Measurements from ENCODE around the gene PGAP1.

DNA sequence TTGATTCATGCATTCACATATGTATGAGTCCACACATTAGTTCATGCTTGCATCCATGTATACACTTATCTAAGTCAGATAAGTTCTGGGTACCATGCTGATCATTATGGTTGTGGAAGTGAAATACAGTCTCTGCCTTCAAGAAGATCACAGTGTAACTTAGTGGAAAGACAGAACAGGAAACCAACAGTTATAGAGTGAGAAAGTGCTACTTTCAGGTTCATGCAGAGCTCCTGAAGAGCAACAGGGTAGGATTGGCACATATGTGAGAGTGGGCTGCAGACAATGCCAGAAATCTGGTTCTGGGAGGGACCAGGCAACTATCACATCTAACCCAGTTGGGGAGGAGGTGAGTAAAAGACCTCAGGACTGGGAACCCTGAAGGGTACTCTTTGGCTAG is 35.4 kb upstream of the PGAP1 start:
- TF ChIP-seq, protein P1, sequence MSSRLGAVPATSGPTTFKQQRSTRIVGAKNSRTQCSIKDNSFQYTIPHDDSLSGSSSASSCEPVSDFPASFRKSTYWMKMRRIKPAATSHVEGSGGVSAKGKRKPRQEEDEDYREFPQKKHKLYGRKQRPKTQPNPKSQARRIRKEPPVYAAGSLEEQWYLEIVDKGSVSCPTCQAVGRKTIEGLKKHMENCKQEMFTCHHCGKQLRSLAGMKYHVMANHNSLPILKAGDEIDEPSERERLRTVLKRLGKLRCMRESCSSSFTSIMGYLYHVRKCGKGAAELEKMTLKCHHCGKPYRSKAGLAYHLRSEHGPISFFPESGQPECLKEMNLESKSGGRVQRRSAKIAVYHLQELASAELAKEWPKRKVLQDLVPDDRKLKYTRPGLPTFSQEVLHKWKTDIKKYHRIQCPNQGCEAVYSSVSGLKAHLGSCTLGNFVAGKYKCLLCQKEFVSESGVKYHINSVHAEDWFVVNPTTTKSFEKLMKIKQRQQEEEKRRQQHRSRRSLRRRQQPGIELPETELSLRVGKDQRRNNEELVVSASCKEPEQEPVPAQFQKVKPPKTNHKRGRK (CRISPR knock-in tag; IDR thresholded peaks at IDR 0.05; ENCODE audit: borderline replicate concordance), result no peak
- TF ChIP-seq, protein P2, sequence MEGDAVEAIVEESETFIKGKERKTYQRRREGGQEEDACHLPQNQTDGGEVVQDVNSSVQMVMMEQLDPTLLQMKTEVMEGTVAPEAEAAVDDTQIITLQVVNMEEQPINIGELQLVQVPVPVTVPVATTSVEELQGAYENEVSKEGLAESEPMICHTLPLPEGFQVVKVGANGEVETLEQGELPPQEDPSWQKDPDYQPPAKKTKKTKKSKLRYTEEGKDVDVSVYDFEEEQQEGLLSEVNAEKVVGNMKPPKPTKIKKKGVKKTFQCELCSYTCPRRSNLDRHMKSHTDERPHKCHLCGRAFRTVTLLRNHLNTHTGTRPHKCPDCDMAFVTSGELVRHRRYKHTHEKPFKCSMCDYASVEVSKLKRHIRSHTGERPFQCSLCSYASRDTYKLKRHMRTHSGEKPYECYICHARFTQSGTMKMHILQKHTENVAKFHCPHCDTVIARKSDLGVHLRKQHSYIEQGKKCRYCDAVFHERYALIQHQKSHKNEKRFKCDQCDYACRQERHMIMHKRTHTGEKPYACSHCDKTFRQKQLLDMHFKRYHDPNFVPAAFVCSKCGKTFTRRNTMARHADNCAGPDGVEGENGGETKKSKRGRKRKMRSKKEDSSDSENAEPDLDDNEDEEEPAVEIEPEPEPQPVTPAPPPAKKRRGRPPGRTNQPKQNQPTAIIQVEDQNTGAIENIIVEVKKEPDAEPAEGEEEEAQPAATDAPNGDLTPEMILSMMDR (IDR thresholded peaks at IDR 0.05), result no peak
- no peak for TF ChIP-seq EMX1 (CRISPR knock-in tag; IDR thresholded peaks at IDR 0.05)
- TF ChIP-seq, protein P3, sequence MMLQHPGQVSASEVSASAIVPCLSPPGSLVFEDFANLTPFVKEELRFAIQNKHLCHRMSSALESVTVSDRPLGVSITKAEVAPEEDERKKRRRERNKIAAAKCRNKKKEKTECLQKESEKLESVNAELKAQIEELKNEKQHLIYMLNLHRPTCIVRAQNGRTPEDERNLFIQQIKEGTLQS (CRISPR knock-in tag; conservative IDR thresholded peaks at IDR 0.05), result no peak
- TF ChIP-seq, protein P4, sequence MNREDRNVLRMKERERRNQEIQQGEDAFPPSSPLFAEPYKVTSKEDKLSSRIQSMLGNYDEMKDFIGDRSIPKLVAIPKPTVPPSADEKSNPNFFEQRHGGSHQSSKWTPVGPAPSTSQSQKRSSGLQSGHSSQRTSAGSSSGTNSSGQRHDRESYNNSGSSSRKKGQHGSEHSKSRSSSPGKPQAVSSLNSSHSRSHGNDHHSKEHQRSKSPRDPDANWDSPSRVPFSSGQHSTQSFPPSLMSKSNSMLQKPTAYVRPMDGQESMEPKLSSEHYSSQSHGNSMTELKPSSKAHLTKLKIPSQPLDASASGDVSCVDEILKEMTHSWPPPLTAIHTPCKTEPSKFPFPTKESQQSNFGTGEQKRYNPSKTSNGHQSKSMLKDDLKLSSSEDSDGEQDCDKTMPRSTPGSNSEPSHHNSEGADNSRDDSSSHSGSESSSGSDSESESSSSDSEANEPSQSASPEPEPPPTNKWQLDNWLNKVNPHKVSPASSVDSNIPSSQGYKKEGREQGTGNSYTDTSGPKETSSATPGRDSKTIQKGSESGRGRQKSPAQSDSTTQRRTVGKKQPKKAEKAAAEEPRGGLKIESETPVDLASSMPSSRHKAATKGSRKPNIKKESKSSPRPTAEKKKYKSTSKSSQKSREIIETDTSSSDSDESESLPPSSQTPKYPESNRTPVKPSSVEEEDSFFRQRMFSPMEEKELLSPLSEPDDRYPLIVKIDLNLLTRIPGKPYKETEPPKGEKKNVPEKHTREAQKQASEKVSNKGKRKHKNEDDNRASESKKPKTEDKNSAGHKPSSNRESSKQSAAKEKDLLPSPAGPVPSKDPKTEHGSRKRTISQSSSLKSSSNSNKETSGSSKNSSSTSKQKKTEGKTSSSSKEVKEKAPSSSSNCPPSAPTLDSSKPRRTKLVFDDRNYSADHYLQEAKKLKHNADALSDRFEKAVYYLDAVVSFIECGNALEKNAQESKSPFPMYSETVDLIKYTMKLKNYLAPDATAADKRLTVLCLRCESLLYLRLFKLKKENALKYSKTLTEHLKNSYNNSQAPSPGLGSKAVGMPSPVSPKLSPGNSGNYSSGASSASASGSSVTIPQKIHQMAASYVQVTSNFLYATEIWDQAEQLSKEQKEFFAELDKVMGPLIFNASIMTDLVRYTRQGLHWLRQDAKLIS (CRISPR knock-in tag; IDR thresholded peaks at IDR 0.05; ENCODE audit: borderline replicate concordance), result no peak
- TF ChIP-seq, protein P5, sequence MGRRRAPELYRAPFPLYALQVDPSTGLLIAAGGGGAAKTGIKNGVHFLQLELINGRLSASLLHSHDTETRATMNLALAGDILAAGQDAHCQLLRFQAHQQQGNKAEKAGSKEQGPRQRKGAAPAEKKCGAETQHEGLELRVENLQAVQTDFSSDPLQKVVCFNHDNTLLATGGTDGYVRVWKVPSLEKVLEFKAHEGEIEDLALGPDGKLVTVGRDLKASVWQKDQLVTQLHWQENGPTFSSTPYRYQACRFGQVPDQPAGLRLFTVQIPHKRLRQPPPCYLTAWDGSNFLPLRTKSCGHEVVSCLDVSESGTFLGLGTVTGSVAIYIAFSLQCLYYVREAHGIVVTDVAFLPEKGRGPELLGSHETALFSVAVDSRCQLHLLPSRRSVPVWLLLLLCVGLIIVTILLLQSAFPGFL (CRISPR knock-in tag; IDR thresholded peaks at IDR 0.05; ENCODE audit: borderline replicate concordance), result no peak
- TF ChIP-seq, protein P6, sequence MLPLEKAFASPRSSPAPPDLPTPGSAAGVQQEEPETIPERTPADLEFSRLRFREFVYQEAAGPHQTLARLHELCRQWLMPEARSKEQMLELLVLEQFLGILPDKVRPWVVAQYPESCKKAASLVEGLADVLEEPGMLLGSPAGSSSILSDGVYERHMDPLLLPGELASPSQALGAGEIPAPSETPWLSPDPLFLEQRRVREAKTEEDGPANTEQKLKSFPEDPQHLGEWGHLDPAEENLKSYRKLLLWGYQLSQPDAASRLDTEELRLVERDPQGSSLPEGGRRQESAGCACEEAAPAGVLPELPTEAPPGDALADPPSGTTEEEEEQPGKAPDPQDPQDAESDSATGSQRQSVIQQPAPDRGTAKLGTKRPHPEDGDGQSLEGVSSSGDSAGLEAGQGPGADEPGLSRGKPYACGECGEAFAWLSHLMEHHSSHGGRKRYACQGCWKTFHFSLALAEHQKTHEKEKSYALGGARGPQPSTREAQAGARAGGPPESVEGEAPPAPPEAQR (CRISPR knock-in tag; IDR thresholded peaks at IDR 0.05), result no peak
- no peak for TF ChIP-seq RELA (CRISPR knock-in tag; IDR thresholded peaks at IDR 0.05; ENCODE audit: borderline replicate concordance)
- TF ChIP-seq ZNF232 (CRISPR knock-in tag; IDR thresholded peaks at IDR 0.05), result no peak
- TF ChIP-seq TP53 (CRISPR knock-in tag; IDR thresholded peaks at IDR 0.05), result no peak

All from WTC11 (cell line).